Lower lobe of right lung (tissue), 2 donors: ENCODE measurements around the gene ALOXE3. TPM values are rescaled to one million over a fixed set of nuclear protein-coding genes. Genes with fewer than 3 reads are reported as not detected.
A peak's percentile ranks its signal among the peaks of the same experiment; 100 is the strongest.

Experiments used
- ATAC-seq, 2 donors: fragments of 200-7000 bp; cut with Tn5 transposase; one replicate each; pipeline ENCODE4 v1.9.1; 2020 to 2022; ENCODE audit warnings: mild to moderate bottlenecking in 2 of 2, moderate library complexity in 2 of 2
- DNase-seq: peaks from one replicate; pipeline ENCODE4 v3.0.0-alpha.2; 2020
- H3K27ac ChIP-seq: fragments of 200-600 bp; one replicate; pipeline ENCODE4 v1.8.0; 2022
- H3K27me3 ChIP-seq: fragments of 200-600 bp; one replicate; pipeline ENCODE4 v1.8.0; 2022; ENCODE audit warnings: low read depth
- H3K36me3 ChIP-seq: fragments of 200-600 bp; one replicate; pipeline ENCODE4 v1.8.0; 2022; ENCODE audit warnings: mild to moderate bottlenecking
- H3K4me1 ChIP-seq: fragments of 200-600 bp; one replicate; pipeline ENCODE4 v1.8.0; 2022
- H3K4me3 ChIP-seq: fragments of 200-600 bp; one replicate; pipeline ENCODE4 v1.8.0; 2022; ENCODE audit warnings: mild to moderate bottlenecking
- H3K9me3 ChIP-seq: fragments of 200-600 bp; one replicate; pipeline ENCODE4 v1.8.0; 2022
- CTCF ChIP-seq: fragments of 200-600 bp; IDR thresholded peaks from one replicate; pipeline ENCODE4 v1.8.0; 2022; ENCODE audit warnings: antibody characterized with exemption, mild to moderate bottlenecking
- intact Hi-C: fragments of 100-400 bp; cut with DNase I; formaldehyde crosslinking; loops from one replicate; pipeline ENCODE4 v1.11.0; 2022
- total RNA-seq: library from RNA; stranded (reverse); fragmentation: NEBNext Ultra II Directional; extraction: Animal tissue kit (Norgen Biotek cat#: 25700); gene quantifications from one replicate; pipeline ENCODE4 v1.2.1, GENCODE V29; 2021
- donor health status: DM: no; HTN: yes; CAD: no; lungs with severe emphysema.

The ALOXE3 gene
- total RNA-seq, 1 donor from 2014 or later, result not detected

GRCh38 chr17:8128125-8128784 is 9.9 kb upstream of the ALOXE3 start:
- DNase-seq (no peak), ATAC-seq (no peak)
- TF ChIP-seq CTCF, result no peak
- H3K27me3 ChIP-seq, result peaks cover 32% of the 10 kb centered on the region
- intact Hi-C loops, result no loop called here
- no peak overlapping the region for H3K27ac ChIP-seq
- peaks cover 41% of the 10 kb centered on the region for H3K4me1 ChIP-seq
- H3K4me3 ChIP-seq, result no peak overlapping the region
- H3K36me3 ChIP-seq, result no peaks in the 10 kb centered on the region
- H3K9me3 ChIP-seq, result no peaks in the 10 kb centered on the region

- TF ChIP-seq CTCF, result no peak
- Histone ChIP-seq H3K4me1 (peaks cover 58% of the 10 kb centered on the region), H3K27me3 (peaks cover 49% of the 10 kb centered on the region), H3K4me3 (peak overlapping the region; percentile 74), H3K27ac (no peak overlapping the region), H3K9me3 (no peaks in the 10 kb centered on the region), H3K36me3 (no peaks in the 10 kb centered on the region)
- intact Hi-C loops, result no loop called here
- no peak for DNase-seq
- ATAC-seq, result peak; percentile 62 to 69
Measured at GRCh38 chr17:8126491-8127066, 8.3 kb upstream of the ALOXE3 start.

GRCh38 chr17:8125947-8126490 is 7.7 kb upstream of the ALOXE3 start:
- ATAC-seq, result peak in 1 of 2 donors; percentile 1
- intact Hi-C loops, result no loop called here
- H3K9me3 ChIP-seq, result no peaks in the 10 kb centered on the region
- no peak for DNase-seq
- H3K36me3 ChIP-seq, result no peaks in the 10 kb centered on the region
- H3K4me1 ChIP-seq, result peaks cover 63% of the 10 kb centered on the region
- no peak for TF ChIP-seq CTCF
- peaks cover 54% of the 10 kb centered on the region for H3K27me3 ChIP-seq
- H3K27ac ChIP-seq, result no peak overlapping the region
- H3K4me3 ChIP-seq, result peak overlapping the region; percentile 74

- Histone ChIP-seq H3K36me3 (no peaks in the 10 kb centered on the region), H3K27ac (no peak overlapping the region), H3K27me3 (peaks cover 56% of the 10 kb centered on the region), H3K4me1 (peaks cover 70% of the 10 kb centered on the region), H3K4me3 (peak overlapping the region; percentile 74), H3K9me3 (no peaks in the 10 kb centered on the region)
- intact Hi-C loops, result no loop called here
- DNase-seq (no peak), ATAC-seq (peak; percentile 64 to 70)
- no peak for TF ChIP-seq CTCF
Measured at GRCh38 chr17:8125154-8125946, 7.0 kb upstream of the ALOXE3 start.

- intact Hi-C loops, result no loop called here
- DNase-seq (no peak), ATAC-seq (no peak)
- H3K27me3 ChIP-seq, result peaks cover 56% of the 10 kb centered on the region
- no peaks in the 10 kb centered on the region for H3K9me3 ChIP-seq
- H3K4me3 ChIP-seq, result peak overlapping the region; percentile 74
- peaks cover 76% of the 10 kb centered on the region for H3K4me1 ChIP-seq
- H3K36me3 ChIP-seq, result no peaks in the 10 kb centered on the region
- no peak overlapping the region for H3K27ac ChIP-seq
- TF ChIP-seq CTCF, result no peak
Measured at GRCh38 chr17:8124350-8125153, 6.2 kb upstream of the ALOXE3 start.
